ENCODE results near the gene NEU4. TPM values are rescaled to one million over a fixed set of nuclear protein-coding genes. Genes with fewer than 3 reads are reported as not detected.

Gene NEU4
- not detected in 2 replicates for total RNA-seq

GRCh38 chr2:241808721-241809382 is at the start of gene NEU4:
TSS of gene NEU4 (plus strand) at chr2:241809193. CDS start at chr2:241814485, 5,292 bp downstream.

GRCh38 chr2:241776336-241777169 is 32.4 kb upstream of the NEU4 start, which contains the start of gene GAL3ST2:
TSS of gene GAL3ST2 (plus strand) at chr2:241776822. CDS start at chr2:241776956, 134 bp downstream.

GRCh38 chr2:241858206-241859016 is 49.4 kb downstream of the NEU4 start, which contains the start of gene PDCD1:
TSS of gene PDCD1 (minus strand) at chr2:241858894. CDS start at chr2:241858838, 56 bp downstream.

Other genes starting within 250 kb of the NEU4 start
- gene THAP4, start 172.0 kb upstream of the NEU4 start, total RNA-seq = 36.3 and 46.2 TPM in 2 replicates
- gene ATG4B, start 171.5 kb upstream of the NEU4 start, total RNA-seq = 54.6 and 61.7 TPM in 2 replicates
- gene DTYMK, start 122.4 kb upstream of the NEU4 start, total RNA-seq = 28.8 and 31.6 TPM in 2 replicates
- 10.8 and 18.3 TPM in 2 replicates for gene ING5, start 107.2 kb upstream of the NEU4 start, total RNA-seq
- gene D2HGDH, start 74.6 kb upstream of the NEU4 start, total RNA-seq = 13.0 and 14.6 TPM in 2 replicates
- not detected in 2 replicates for gene GAL3ST2, start 32.4 kb upstream of the NEU4 start, total RNA-seq
- gene PDCD1, start 49.7 kb downstream of the NEU4 start, total RNA-seq = not detected in 2 replicates
- gene RTP5, start 60.5 kb downstream of the NEU4 start, total RNA-seq = not detected in 2 replicates

Data from cardiac atrium fibroblast (primary cell).